ENCODE data around the gene SEC24B. TPM values are rescaled to one million over a fixed set of nuclear protein-coding genes. Genes with fewer than 3 reads are reported as not detected.
"Not testable (repeated sequence)": the region's sequence is repeated elsewhere in the genome, so short reads cannot be mapped to it uniquely, and the experiment has no call there.

The SEC24B gene
- total and polyA plus RNA-seq, 4 donors = 8.0 to 34.8 (median 18.4) TPM

DNA sequence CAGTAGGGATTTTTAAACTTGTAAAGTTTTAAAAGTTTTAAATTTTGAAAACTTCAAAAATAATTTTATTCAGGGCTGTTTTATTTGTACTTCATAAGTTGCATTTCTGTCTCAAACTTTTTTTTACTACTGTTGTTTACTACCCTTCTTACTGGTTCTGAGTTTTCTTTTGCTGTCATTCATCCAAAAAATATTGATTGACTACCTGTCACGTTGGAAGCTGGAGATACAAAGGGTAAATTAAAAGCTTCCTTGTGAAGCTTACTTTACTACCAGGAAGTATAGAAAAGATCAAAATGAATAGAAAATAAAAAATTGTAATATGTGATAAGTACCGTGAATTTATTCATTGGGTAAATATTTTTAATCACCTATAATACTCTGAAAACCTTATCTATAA lies 77.1 kb downstream of the SEC24B start:
- Histone ChIP-seq H3K27me3 (ENCODE audit: control insufficient read depth in 3 of 3, insufficient read depth in 3 of 3, low read length in 2 of 3) (no peaks in the 10 kb centered on the region), H3K4me3 (no peak overlapping the region), H3K9ac (ENCODE audit: insufficient read depth in 1 of 2, low read length in 2 of 2) (no peak overlapping the region), H3K36me3 (ENCODE audit: control insufficient read depth in 4 of 4, insufficient read depth in 4 of 4, low read length in 4 of 4) (peaks cover 7 to 38% (median 9%) of the 10 kb centered on the region in 4 donors), H3K27ac (ENCODE audit: low read depth in 1 of 2, low read length in 1 of 2) (no peak overlapping the region), H3K4me1 (ENCODE audit: control insufficient read depth in 5 of 5, insufficient read depth in 5 of 5, low read length in 5 of 5) (no peaks in the 10 kb centered on the region), H3K9me3 (ENCODE audit: control insufficient read depth in 4 of 4, insufficient read depth in 3 of 4, low read length in 3 of 4) (no peaks in the 10 kb centered on the region)
- 75 to 86% methylated on average over 2 of the region's 2 CpGs for WGBS, 2 donors
- ATAC-seq (ENCODE audit: insufficient read depth, low FRiP score) (no peak), DNase-seq (no peak)
- TF ChIP-seq, protein P1, sequence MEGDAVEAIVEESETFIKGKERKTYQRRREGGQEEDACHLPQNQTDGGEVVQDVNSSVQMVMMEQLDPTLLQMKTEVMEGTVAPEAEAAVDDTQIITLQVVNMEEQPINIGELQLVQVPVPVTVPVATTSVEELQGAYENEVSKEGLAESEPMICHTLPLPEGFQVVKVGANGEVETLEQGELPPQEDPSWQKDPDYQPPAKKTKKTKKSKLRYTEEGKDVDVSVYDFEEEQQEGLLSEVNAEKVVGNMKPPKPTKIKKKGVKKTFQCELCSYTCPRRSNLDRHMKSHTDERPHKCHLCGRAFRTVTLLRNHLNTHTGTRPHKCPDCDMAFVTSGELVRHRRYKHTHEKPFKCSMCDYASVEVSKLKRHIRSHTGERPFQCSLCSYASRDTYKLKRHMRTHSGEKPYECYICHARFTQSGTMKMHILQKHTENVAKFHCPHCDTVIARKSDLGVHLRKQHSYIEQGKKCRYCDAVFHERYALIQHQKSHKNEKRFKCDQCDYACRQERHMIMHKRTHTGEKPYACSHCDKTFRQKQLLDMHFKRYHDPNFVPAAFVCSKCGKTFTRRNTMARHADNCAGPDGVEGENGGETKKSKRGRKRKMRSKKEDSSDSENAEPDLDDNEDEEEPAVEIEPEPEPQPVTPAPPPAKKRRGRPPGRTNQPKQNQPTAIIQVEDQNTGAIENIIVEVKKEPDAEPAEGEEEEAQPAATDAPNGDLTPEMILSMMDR (IDR thresholded peaks at IDR 0.05; ENCODE audit: control extremely low read depth, extremely low read depth) = no peak

DNA sequence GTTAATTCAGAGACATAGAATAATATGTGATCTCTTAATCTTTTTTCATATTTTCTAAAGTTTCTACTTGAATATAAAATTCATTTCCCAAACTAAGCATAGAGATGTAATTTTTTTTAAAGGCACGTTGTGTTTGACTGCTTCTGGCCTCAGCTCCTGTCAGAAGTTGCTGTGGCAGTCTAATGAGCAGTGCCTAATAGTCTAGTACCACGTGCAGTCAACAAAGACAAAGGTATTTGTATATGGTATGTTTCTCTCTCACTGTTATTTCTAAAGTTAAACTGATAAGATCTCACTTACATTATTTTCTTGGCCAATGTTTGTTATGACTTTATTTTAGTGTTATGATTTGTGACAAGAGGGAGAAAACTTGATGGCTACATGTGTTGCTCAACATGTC lies 77.8 kb downstream of the SEC24B start:
- Histone ChIP-seq H3K9ac (ENCODE audit: insufficient read depth in 1 of 2, low read length in 2 of 2) (no peak overlapping the region), H3K9me3 (ENCODE audit: control insufficient read depth in 4 of 4, insufficient read depth in 3 of 4, low read length in 3 of 4) (no peaks in the 10 kb centered on the region), H3K4me3 (no peak overlapping the region), H3K36me3 (ENCODE audit: control insufficient read depth in 4 of 4, insufficient read depth in 4 of 4, low read length in 4 of 4) (peaks cover 7 to 41% (median 8%) of the 10 kb centered on the region in 4 donors), H3K27ac (ENCODE audit: low read depth in 1 of 2, low read length in 1 of 2) (no peak overlapping the region), H3K4me1 (ENCODE audit: control insufficient read depth in 5 of 5, insufficient read depth in 5 of 5, low read length in 5 of 5) (no peaks in the 10 kb centered on the region), H3K27me3 (ENCODE audit: control insufficient read depth in 3 of 3, insufficient read depth in 3 of 3, low read length in 2 of 3) (no peaks in the 10 kb centered on the region)
- ATAC-seq (ENCODE audit: insufficient read depth, low FRiP score) (no peak), DNase-seq (no peak)
- WGBS, 2 donors = 50 to 71% methylated on average over 2 of the region's 2 CpGs
- TF ChIP-seq, protein P1 (IDR thresholded peaks at IDR 0.05; ENCODE audit: control extremely low read depth, extremely low read depth) = no peak

DNA sequence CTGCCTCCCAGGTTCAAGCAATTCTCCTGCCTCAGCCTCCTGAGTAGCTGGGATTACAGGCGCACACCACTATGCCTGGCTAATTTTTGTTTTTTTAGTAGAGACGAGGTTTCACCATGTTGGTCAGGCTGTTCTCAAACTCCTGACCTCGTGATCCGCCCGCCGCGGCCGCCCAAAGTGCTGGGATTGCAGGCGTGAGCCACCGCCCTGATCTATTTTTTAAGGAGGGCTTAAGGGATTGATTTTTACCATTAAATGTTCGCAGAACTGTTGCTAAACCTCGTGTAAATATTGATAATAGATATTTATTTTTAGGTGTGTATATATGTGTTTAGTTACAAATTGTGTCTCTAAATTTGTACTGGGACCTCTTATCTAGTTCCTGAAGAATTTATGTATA lies 79.8 kb downstream of the SEC24B start:
- 95 to 97% methylated on average over 12 of the region's 12 CpGs for WGBS, 2 donors
- peaks cover 4 to 40% (median 12%) of the 10 kb centered on the region in 4 donors for H3K36me3 ChIP-seq (ENCODE audit: control insufficient read depth in 4 of 4, insufficient read depth in 4 of 4, low read length in 4 of 4)

DNA sequence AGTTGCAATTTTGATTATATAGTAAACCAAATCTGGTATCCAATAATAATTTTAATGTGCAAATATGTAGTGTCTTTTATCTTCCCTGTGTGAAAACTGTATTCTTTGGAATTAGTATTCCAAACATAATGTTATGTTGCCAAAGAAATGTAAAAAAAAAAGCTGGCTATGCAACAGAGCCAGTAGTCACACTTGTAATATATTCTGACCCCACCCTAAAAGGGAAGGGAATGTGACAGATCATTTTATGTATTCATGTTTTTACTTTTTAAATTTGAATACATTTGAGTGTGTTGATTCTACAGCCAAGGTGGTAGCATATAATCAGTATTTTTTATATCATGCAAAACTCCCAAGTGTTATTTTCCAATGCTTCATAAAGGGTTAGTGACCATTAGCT lies 98.6 kb downstream of the SEC24B start:
- no peak overlapping the region for H3K9ac ChIP-seq (ENCODE audit: insufficient read depth in 1 of 2, low read length in 2 of 2)
- no peak for DNase-seq
- peaks cover 19 to 47% (median 37%) of the 10 kb centered on the region in 4 donors for H3K36me3 ChIP-seq (ENCODE audit: control insufficient read depth in 4 of 4, insufficient read depth in 4 of 4, low read length in 4 of 4)
- H3K4me1 ChIP-seq (ENCODE audit: control insufficient read depth in 5 of 5, insufficient read depth in 5 of 5, low read length in 5 of 5) = no peaks in the 10 kb centered on the region
- no peak for ATAC-seq (ENCODE audit: insufficient read depth, low FRiP score)
- TF ChIP-seq, protein P1 (IDR thresholded peaks at IDR 0.05; ENCODE audit: control extremely low read depth, extremely low read depth) = no peak
- H3K9me3 ChIP-seq (ENCODE audit: control insufficient read depth in 4 of 4, insufficient read depth in 3 of 4, low read length in 3 of 4) = no peaks in the 10 kb centered on the region
- no peaks in the 10 kb centered on the region for H3K27me3 ChIP-seq (ENCODE audit: control insufficient read depth in 3 of 3, insufficient read depth in 3 of 3, low read length in 2 of 3)
- H3K4me3 ChIP-seq = no peak overlapping the region
- no peak overlapping the region for H3K27ac ChIP-seq (ENCODE audit: low read depth in 1 of 2, low read length in 1 of 2)

More for the DNA sequence above, 79.8 kb downstream of the SEC24B start:
- not testable (repeated sequence) for H3K9ac ChIP-seq (ENCODE audit: insufficient read depth in 1 of 2, low read length in 2 of 2); H3K9me3 ChIP-seq (ENCODE audit: control insufficient read depth in 4 of 4, insufficient read depth in 3 of 4, low read length in 3 of 4); ATAC-seq (ENCODE audit: insufficient read depth, low FRiP score); H3K4me3 ChIP-seq; H3K27me3 ChIP-seq (ENCODE audit: control insufficient read depth in 3 of 3, insufficient read depth in 3 of 3, low read length in 2 of 3); H3K4me1 ChIP-seq (ENCODE audit: control insufficient read depth in 5 of 5, insufficient read depth in 5 of 5, low read length in 5 of 5); DNase-seq; H3K27ac ChIP-seq (ENCODE audit: low read depth in 1 of 2, low read length in 1 of 2)
